A673 (cell line): ENCODE data around the gene GALNT10. TPM values are rescaled to one million over a fixed set of nuclear protein-coding genes. Genes with fewer than 3 reads are reported as not detected.
"Not testable (repeated sequence)": the region's sequence is repeated elsewhere in the genome, so short reads cannot be mapped to it uniquely, and the experiment has no call there.

Source experiments
- BruUV-seq: library from RNA; stranded (reverse); fragments of 400-500 nt; replicated peaks from 2 replicates; lab custom pipeline; 2021; lab: Mats Ljungman, UMichigan
- CTCF ChIA-PET: fragments of 300-600 bp; sonication (Branson Sonifier 250); formaldehyde crosslinking; loops from one replicate; lab custom pipeline; 2022; ENCODE audit warnings: antibody characterized with exemption; lab: Charles Lee
- POLR2A ChIA-PET: fragments of 300-600 bp; sonication (Branson Sonifier 250); formaldehyde crosslinking; loops from one replicate; lab custom pipeline; 2022; ENCODE audit warnings: antibody characterized with exemption; ENCODE audit not compliant: low non-redundant PET; lab: Charles Lee
- DNase-seq: peaks from one replicate; pipeline ENCODE4 v3.0.0-alpha.2; 2015; ENCODE audit warnings: low spot score
- H3K27ac ChIP-seq: fragments of 200-600 bp; sonication (generic); 2 replicates; pipeline ENCODE4 v1.5.1; 2016; ENCODE audit warnings: mixed run types, low read depth, mild to moderate bottlenecking, mixed read lengths, antibody characterized with exemption, low read length; ENCODE audit not compliant: poor library complexity, severe bottlenecking
- H3K27me3 ChIP-seq: fragments of 200-600 bp; sonication (generic); replicated peaks from 2 replicates; pipeline ENCODE4 v1.6.1; 2017; ENCODE audit warnings: mixed run types, low read depth, mild to moderate bottlenecking, mixed read lengths, antibody characterized with exemption, low read length; ENCODE audit not compliant: insufficient read depth, poor library complexity
- H3K36me3 ChIP-seq: fragments of 200-600 bp; sonication (generic); 2 replicates; pipeline ENCODE4 v1.6.1; 2016; ENCODE audit warnings: mixed run types, mild to moderate bottlenecking, mixed read lengths, antibody characterized with exemption, low read length; ENCODE audit not compliant: insufficient read depth, poor library complexity, severe bottlenecking
- H3K4me1 ChIP-seq: fragments of 200-600 bp; sonication (generic); 2 replicates; pipeline ENCODE4 v1.6.1; 2017; ENCODE audit warnings: mixed run types, mild to moderate bottlenecking, mixed read lengths, antibody characterized with exemption, low read length; ENCODE audit not compliant: insufficient read depth, poor library complexity, severe bottlenecking
- H3K4me3 ChIP-seq: fragments of 200-600 bp; sonication (generic); 2 replicates; pipeline ENCODE4 v1.5.1; 2016; ENCODE audit warnings: low read depth, mixed run types, mild to moderate bottlenecking, mixed read lengths, low read length; ENCODE audit not compliant: poor library complexity, severe bottlenecking
- H3K9me3 ChIP-seq: fragments of 200-600 bp; sonication (generic); 2 replicates; pipeline ENCODE4 v1.6.1; 2016; ENCODE audit warnings: mixed run types, low read depth, mild to moderate bottlenecking, mixed read lengths, antibody characterized with exemption, low read length; ENCODE audit not compliant: poor library complexity, severe bottlenecking
- CTCF ChIP-seq: fragments of 300-800, 200-600 bp; sonication (generic); conservative IDR thresholded peaks from 2 replicates; pipeline ENCODE4 v1.5.1; 2017; ENCODE audit warnings: low read depth, mild to moderate bottlenecking, antibody characterized with exemption, low read length, moderate library complexity, mixed read lengths
- EZH2 ChIP-seq: fragments of 200-600 bp; sonication (generic); IDR thresholded peaks from 2 replicates; pipeline ENCODE4 v1.6.1; 2017; ENCODE audit warnings: borderline replicate concordance, low read depth, mild to moderate bottlenecking, mixed read lengths, antibody characterized with exemption, low read length; ENCODE audit not compliant: poor library complexity, severe bottlenecking
- intact Hi-C: fragments of 100-400 bp; cut with micrococcal nuclease; formaldehyde crosslinking; loops from one replicate; pipeline ENCODE4 v1.10.0; 2022; ENCODE audit not compliant: unreplicated experiment
- total RNA-seq: library from RNA; stranded (reverse); gene quantifications from 2 replicates; pipeline ENCODE4 v1.2.3, GENCODE V29; 2021

The GALNT10 gene
- total RNA-seq, 1 experiment from 2014 or later: 17.9 TPM

- no peak for DNase-seq
- no peaks in the 10 kb centered on the region for H3K27me3 ChIP-seq
- no peaks in the 10 kb centered on the region for H3K9me3 ChIP-seq
- H3K4me3 ChIP-seq: no peak overlapping the region
- H3K4me1 ChIP-seq: peaks cover 11% of the 10 kb centered on the region
- intact Hi-C loops: no loop called here
- no TSS peak for BruUV-seq
- H3K27ac ChIP-seq: no peak overlapping the region
- TF ChIP-seq CTCF (no peak), EZH2 (no peak)
- ChIA-PET CTCF (no interaction called here), POLR2A (interaction anchor here (0.7 kb wide), 1 partner anchor 10 kb away, joined by 11 read pairs; no protein-coding TSS in a partner anchor)
- H3K36me3 ChIP-seq: no peaks in the 10 kb centered on the region
Measured at GRCh38 chr5:154359221-154359573, 168.7 kb downstream of the GALNT10 start.

- H3K4me1 ChIP-seq: peaks cover 20% of the 10 kb centered on the region
- CTCF ChIA-PET, intact Hi-C loops, H3K27ac ChIP-seq, H3K4me3 ChIP-seq, BruUV-seq, H3K9me3 ChIP-seq, H3K36me3 ChIP-seq, H3K27me3 ChIP-seq, DNase-seq, POLR2A ChIA-PET: not testable (repeated sequence)
Measured at GRCh38 chr5:154360241-154360640, 169.7 kb downstream of the GALNT10 start.

GRCh38 chr5:154363411-154363810, 172.9 kb downstream of the GALNT10 start:
- intact Hi-C loops: no loop called here
- Histone ChIP-seq H3K9me3 (no peaks in the 10 kb centered on the region), H3K36me3 (no peaks in the 10 kb centered on the region), H3K27me3 (no peaks in the 10 kb centered on the region), H3K4me1 (peaks cover 33% of the 10 kb centered on the region), H3K27ac (no peak overlapping the region), H3K4me3 (no peak overlapping the region)
- CTCF ChIA-PET: no interaction called here
- no peak for TF ChIP-seq EZH2
- no peak for TF ChIP-seq CTCF
- no peak for DNase-seq
- no TSS peak for BruUV-seq
- POLR2A ChIA-PET: no interaction called here

GRCh38 chr5:154364771-154365170, 174.2 kb downstream of the GALNT10 start:
- Histone ChIP-seq H3K9me3 (no peaks in the 10 kb centered on the region), H3K27ac (no peak overlapping the region), H3K27me3 (no peaks in the 10 kb centered on the region), H3K4me1 (peaks cover 47% of the 10 kb centered on the region), H3K4me3 (no peak overlapping the region), H3K36me3 (no peaks in the 10 kb centered on the region)
- intact Hi-C loops: no loop called here
- TF ChIP-seq EZH2 (no peak), CTCF (no peak)
- no TSS peak for BruUV-seq
- POLR2A ChIA-PET: no interaction called here
- no peak for DNase-seq
- CTCF ChIA-PET: no interaction called here
